ENCODE data around the gene MMP14.
"Not testable (repeated sequence)": the region's sequence is repeated elsewhere in the genome, so short reads cannot be mapped to it uniquely, and the experiment has no call there.

Gene MMP14

DNA sequence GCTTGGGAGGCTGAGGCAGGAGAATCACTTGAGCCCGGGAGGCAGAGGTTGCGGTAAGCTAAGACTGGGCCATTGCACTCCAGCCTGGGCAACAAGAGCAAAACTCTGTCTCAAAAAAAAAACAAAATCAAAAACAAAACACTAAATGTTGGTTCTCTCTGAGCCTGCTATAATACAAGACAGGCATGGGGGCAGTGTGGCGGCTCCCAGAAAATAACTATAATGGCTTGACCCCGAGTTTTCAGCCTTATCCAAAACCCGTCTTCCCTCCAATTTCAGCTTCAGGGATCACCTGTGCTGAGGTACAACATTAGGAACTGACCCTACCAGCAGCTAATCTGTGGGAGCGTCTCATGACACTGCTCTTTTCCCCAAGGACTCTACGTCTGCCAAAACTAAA lies 22.0 kb upstream of the MMP14 start:
- DNase-seq (ENCODE audit: low read depth in 2 of 2): no peak

DNA sequence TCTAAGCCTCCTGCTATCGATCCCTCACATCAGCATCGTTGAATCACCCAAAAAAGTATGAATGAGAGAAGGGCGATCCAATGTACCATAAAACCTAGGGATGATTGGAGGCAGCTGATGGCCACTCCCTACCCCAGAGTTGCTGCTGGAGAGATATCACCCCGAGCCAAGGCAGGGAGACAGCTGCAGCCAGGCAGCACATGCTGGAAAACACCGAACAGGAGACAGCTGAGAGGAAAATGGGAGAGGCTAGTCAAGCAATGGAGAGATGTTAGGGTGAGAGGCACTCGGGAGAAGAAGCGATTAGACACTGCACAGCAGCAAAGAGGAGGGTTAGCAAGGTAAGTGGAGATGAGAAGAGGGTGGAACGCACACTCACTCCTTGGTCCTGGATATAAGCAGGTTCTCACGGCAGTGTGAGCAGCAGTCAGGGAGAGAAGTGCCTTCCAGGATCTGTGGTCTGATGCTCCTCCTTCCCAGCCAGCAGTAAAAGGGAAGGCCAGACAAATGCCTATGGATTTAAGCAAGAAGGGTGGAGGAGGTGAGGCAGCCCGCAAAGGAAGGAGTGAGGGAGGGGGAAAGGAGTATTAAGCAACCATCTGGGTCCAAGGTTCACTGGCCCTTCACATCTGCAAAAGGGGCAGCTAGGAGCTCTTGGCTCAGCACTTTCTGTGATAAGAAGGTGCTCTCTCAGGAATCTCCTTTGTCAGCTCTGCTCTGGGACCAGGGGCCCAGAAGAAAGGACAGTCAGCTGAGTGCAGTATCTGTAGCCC lies 21.3 kb upstream of the MMP14 start, which contains the start of gene SLC7A7:
TSS of gene SLC7A7 (minus strand) at position 495 of the 773 bp plus-strand sequence. CDS start 2,037 bp downstream, outside the sequence.
- DNase-seq (ENCODE audit: low read depth in 2 of 2): no peak

DNA sequence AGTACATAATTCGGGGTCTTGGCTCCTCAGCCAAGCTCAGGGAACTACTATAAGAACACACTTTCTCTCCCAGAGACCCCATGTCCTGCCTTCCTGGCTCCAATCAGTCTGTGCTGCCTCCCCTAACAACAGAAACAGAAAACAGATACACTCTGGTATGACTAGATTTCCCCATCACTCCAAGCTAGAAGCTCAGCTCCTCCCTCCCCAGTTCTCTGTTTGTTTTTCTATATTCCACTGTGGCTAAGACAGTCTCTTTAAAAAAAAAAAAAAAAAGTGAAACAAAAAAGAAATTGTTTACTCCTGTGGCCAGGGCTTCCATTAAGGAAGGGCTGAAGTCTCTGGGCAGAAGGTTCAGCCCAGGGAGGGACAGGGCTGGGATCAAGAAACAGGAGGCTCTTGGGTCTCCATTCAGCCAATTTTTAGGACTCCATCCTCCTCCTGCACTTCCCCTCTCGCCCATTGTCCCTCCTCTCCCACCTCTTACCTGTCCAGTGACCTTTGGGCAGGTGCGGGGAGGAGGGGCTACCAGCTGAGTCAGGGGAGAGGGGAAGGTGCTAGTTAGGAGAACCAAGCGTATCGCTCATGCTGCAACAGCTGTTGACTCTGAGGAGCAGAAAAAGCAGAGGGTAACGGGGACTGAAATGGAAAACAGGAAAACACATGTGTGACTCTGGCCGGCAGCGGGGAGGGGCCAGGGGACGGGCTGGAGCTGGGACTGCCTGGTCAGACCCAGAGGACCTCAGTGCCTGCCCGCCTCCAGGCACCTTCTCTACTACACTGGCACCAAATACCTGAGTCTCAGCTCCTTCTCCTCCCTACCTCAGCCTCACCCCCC lies 17.0 kb upstream of the MMP14 start:
- no peak for DNase-seq (ENCODE audit: low read depth in 2 of 2)

DNA sequence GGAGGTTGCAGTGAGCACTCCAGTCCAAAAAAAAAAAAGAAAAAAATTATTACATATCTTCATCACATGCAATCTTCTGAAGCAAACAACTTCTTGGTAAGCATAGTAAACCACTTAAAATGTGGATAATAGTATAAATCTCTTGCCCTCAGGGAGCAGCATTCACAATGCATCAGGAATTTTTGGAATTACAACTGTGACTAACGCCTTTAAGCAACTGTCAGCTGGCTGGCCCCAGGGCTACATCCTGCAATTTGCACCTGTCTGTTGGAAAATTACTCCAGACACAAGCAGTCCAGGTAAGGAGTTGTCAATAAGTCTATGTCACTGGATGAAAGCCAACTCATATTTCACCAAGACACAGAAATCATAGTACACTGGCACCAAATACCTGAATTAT lies 15.7 kb upstream of the MMP14 start:
- no peak for DNase-seq (ENCODE audit: low read depth in 2 of 2)

DNA sequence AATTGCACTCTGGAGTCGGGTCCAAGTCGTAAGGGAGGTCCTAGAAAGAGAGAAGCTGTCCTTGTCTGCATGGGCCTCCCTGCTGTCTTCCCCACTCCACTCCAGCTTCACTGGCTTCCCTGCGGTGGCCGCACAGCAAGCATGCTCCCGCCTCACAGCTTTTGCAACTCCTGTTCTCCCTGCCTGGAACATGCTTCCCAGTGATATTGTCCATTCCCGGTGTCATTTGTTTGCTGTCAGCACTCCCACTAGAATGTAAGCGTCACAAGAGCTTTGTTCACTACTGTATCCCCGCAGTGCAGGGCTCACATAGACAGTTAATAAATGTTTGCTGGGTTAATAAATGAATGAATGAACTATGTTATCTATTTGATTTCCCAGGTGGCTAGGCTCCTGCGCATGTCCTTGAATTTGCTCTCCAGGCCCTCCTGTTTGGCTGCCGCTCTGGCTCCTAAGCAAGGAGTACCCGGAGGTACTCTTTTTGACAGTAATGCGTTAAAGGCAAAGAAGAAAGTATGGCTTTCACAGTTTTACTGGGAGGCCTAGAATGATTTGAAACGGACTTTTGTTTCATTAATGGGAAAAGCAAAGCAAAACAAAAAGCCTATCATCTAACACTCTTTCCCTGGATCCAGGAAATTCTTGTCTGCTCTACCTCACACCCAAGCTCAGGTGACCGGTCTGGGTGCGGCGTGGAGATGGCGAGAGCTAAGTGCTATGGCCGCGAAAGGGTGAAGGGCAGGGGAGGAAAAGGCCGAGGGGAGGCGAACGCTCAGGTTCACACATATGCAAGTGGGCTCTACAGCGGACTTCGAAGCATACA lies 15.0 kb upstream of the MMP14 start:
- no peak for DNase-seq (ENCODE audit: low read depth in 2 of 2)

DNA sequence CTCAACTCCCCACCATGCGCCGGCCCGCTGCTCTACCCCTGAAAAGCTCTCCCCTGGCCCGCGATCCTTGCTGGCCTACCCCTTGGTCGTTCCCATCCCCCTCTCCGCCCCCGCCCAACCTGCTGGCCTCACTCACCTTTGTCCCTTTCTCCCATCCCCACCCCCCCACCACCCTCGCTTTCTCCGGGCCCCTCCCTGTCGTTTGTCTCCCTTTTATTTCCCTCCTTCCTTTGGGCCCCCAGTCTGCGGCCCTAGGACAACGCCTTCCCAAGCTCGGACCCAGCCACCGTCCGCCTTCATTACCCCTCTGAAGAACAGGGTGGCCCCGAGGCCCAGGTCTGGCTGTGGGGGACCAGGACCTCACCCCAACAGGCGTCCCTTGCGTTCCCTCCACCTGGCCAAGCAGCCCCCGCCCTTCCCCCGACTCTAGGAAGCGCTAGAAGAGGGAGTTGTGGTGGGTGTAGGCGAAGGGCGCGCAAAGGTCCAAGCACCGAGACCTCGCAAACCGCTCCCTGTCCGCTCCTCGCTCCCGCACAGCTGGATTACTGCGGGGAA lies 14.3 kb upstream of the MMP14 start:
- DNase-seq (ENCODE audit: low read depth in 2 of 2): no peak

DNA sequence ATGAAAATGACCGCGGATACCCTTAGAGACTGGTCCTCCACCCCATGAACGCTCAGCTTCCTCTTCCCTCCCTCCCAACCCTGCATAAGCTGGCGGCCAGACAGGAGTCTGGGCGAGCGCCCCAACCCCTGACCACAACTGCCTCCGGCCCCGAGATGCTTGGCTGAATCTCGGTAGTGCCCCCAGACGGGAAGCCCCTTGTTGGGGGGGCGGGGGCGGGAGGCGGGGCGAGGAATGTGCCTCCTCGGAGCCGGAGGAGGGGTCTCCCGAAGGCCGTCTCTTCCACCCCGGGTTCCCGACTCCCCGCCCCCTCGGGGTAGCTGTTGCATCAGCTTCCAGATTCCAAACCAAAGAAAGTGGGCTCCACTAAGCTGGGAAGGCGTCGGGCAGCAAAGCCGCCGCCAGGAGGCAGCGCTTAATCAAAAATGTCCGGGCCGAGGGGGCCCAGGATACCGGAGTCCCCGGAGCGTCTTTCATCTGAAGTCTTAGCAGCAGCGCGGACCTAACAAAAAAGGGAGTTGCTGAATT lies 13.8 kb upstream of the MMP14 start:
- DNase-seq (ENCODE audit: low read depth in 2 of 2): peak; percentile 51 to 55

DNA sequence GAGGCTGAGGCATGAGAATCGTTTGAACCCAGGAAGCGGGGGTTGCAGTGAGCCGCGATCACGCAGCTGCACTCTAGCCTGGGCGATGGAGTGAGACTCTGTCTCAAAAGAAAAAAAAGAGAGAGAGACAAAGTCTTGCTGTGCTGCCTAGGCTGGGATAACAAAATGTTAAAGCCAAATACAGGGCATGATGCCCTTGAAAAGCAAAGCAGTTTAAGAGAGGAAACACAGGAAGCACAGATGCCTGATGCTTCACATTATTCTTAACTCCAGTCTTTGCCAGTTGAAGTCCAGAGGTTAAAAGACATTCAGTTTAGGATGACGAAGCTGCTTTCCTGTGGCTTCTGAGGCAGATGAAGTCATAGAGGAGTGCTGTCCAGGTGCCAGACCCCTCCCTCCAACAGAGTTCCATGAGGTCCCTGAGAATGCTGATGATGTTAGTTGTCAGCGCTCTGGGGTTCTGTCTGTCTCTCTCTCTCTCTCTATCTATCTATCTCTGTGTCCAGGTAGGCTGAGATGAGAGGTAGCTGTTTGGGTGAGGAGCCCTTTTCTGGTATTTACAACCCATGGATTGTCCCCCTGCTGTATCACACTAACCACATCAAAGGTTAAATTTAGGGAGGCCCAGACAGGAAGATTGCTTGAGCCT lies 11.6 kb upstream of the MMP14 start:
- DNase-seq (ENCODE audit: low read depth in 2 of 2): no peak

DNA sequence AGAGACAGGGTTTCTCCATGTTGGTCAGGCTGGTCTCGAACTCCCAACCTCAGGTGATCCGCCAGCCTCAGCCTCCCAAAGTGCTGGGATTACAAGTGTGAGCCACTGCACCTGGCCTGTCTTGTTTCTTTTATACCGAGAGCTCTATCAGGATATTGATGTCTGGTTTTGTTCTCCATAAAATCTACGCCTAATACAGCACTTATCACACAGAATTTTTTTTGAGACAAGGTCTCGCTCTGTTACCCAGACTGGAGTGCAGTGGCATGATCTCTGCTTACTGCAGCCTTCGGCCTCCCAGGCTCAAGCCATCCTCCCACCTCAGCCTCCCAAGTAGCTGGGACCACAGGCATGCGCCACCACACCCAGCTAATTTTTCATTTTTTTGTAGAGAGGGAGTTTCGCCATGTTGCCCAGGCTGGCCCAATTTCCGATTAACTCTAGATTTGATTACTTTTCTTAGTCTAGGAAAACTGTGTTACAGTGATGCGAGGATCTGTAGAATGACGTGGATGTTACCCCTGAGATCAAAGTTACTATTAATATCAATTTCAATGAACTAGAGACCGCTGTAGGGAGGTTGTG lies 7.2 kb upstream of the MMP14 start:
- DNase-seq (ENCODE audit: low read depth in 2 of 2): not testable (repeated sequence)

DNA sequence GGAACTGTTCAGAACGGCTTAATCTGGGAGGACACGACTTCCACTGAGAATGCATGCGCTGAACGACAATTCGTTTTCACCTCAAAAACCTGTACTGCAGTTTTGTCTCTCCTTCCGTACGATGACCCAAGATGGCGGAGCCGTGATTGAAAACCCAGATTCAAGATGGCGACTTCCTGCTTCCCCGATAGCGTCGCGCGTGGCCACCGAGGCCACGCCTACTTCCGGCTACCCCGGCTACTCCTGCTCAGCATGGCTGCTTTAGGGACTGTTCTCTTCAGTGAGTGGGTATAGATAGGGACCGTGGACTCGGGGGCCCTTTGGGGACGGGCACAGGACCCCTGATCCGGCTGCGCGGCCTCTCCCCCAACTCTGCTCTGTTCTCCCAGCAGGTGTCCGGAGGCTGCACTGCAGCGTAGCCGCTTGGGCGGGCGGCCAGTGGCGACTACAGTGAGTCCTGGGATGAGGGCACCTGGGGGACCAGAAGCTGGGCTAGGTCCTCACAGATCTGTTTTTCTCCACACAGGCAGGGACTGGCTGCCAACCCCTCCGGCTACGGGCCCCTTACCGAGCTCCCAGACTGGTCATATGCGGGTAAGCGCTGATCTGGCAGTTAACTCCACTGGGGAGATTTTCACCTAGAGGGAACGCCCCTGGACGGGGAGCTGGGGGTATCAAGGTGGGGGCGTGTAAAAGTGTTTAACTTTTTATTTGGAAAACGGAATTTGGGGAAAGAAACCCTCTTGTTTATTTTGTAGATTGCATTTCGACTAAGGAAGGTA lies 6.5 kb upstream of the MMP14 start, which contains the start of gene MRPL52:
TSS of gene MRPL52 (plus strand) at position 227 of the 782 bp plus-strand sequence. CDS start at position 253, 26 bp downstream.
- DNase-seq (ENCODE audit: low read depth in 2 of 2): peak; percentile 81 to 87

DNA sequence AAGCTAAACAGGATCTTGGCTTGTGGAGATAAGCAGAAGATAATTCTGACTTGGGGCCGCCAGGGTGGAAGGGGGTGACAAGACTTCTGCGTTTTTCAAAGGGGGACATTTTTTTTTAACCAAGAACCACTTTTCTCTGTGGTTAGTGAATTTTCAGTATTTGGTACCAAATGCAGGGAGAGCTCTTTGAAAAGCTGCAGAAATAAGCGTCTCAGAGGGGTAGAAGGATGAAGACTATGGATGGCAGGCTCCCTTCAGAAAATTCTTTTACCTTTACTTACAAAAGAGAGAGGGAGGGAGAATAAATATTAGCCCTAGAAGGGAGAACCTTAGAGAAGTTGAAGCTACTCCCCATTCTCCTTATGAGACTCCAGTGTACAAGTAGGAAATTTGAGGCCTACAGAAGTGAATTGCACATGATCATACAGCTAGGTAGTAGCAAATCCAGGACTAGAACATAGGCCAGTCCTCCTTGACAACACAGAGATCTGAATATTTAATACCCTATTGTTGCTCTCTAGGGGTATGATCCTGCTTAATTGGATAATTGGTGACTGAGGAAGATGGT lies 5.9 kb upstream of the MMP14 start:
- no peak for DNase-seq (ENCODE audit: low read depth in 2 of 2)

DNA sequence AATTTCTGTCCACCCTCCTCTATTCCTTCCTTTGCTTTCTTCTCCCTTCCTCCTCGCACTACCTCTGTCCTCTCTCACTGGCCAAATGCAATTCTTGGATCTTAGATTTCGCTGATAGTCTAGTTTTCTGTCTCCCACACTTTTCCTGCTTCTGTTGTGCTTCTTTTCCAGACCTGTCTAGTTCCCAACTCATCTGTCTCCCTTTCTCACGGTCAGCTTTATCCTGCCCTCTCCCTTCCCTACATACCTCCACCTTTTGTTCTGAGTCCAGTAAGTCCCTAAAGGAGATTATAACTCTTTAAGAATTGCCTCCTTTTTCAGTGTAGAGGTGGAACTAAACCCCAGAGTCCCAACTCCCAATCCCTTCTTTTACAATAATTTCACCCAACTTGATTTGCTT lies 880 bp upstream of the MMP14 start:
- DNase-seq (ENCODE audit: low read depth in 2 of 2): no peak

DNA sequence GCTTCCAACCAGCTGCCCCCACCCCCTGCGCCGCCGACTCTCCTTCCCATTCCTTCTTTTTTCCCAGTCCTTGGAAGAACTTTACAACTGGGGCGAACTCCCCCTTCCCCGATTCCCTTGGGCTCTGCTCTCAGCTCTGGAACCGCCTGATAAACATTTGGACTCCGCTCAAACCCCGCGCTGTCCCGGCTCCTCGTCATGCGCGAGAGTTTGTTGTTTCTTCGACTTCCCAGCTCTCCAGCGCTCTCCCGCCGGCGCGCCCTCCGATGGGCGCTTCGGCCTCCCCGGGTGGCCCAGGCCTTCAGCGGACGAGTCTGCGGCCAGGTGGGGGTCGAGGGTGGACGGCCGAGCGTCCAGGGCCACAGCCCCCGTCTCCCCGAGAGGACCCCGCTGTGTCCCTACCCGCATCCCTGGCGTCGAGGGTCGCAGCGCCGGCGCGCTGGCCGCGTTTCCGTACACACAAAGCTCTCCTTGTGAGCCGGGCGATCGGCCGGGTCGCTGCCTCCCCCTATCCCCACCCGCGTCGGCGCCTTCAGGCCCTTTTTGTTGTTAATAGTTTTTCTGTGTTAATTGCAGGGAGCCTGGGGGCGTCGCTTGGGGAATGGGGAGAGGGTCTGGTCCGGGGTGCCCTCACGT lies 847 bp downstream of the MMP14 start:
- no peak for DNase-seq (ENCODE audit: low read depth in 2 of 2)

DNA sequence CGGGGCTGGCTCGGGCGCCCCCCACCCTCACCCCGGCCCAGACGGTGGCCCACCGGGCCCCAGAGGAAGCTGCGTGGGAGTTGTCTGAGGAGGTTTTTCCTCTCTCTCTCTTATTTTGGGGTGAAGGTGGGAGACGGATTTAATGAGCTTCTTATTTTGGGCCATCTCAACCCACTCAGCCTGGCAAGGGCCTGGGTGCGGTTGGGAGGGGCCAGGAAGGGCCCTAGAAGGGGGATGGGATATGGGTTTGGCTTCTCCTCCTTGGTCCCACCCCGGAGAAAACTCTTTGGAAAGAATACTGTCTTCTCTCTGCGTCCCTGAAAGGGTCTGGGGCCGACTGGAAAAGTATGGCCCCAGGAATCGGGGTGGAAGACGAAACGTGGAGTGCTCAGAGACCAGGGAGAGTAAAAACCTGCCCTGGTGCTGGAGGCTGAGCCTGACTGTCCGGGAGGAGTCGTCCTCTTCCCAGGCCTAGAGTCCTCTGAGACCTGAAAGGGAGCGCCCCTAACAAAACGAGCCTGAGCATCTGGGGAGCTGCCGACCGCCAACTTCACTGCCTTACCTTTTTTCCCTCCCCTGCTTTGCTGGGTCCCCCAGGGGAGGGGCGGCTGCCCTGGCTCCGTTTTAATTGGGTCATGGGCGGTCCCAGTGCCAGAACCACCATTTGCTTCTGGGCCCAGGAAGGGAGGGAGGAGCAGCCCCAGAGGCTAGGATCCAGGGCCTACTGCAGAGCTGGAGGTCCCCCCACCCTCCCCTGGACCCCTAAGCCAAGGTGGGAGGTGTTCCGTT lies 1.6 kb downstream of the MMP14 start:
- no peak for DNase-seq (ENCODE audit: low read depth in 2 of 2)

DNA sequence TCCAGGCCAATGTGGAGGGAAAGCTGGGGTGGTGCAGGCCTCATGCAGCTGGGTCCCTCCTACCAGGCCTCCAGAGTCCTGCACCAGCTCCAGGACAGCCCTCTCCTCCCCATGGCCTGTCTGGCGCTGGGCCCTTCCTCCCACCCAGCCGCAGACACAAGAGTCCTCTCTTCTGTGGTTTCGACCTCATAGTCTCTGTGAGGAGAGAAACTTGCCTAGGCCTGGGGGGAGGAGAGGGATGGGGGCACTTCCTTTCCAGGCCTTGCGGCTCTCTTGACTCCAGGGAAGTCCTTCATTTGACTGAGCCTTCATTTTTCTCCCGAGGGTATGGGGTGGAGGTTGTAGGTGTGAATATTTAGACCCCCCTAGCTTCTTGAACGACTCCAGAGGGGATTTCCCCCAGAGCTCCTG lies 2.3 kb downstream of the MMP14 start:
- DNase-seq (ENCODE audit: low read depth in 2 of 2): no peak

DNA sequence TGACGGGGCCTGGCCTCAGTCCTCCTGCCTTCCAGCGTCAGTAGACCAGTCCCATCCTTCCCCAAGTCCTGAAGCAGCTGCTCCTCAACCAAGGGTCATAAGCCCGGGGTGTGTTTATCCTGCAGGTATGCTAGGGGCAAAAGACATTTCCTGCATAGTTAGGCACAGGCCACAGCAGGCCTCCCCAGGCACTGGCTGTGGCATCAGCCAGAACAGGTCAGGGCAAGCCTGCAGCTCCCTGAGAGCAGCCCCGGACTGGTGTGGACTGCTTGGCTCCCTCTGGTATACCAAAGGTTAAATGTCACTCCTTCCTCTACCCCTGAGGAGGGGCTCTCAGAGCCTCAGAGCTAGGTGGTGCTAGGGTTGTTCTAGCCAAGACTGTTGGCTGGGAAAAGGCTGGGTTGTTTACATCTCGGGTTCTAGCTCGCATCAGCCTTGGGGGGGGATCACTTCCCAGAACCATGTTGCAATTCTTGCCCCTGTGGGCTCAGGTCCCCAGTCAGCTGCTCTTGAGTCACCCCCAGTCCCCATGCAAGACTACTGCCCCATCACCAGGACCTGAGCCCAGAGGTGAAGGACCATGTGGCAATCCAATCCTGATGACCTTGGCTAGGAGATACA lies 2.9 kb downstream of the MMP14 start:
- no peak for DNase-seq (ENCODE audit: low read depth in 2 of 2)

DNA sequence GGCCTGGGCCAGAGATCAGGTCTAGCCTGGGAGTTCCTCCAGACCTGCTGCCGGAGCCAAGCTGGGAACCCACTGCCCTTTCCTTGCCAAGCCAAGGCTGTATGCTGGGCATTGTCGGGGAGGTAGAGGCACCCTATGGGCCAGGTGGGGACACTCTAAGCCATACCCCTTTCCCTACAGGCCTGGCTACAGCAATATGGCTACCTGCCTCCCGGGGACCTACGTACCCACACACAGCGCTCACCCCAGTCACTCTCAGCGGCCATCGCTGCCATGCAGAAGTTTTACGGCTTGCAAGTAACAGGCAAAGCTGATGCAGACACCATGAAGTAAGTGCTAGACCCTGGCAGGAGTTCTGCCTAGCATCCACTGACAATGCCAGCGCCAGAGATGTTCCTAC lies 4.9 kb downstream of the MMP14 start:
- DNase-seq (ENCODE audit: low read depth in 2 of 2): no peak

DNA sequence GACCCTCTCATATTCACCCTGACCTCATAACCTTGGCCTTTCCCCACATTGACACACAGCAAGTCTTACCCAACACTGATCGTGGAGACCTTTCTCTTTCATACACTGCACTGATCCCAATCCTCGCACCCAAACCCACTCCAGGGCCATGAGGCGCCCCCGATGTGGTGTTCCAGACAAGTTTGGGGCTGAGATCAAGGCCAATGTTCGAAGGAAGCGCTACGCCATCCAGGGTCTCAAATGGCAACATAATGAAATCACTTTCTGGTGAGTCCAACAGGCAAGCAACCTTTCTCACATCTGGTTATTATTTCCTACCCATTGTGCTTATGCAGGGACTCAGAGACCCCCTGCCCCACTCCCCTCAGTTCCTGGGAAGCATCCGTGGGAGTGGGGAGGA lies 5.4 kb downstream of the MMP14 start:
- no peak for DNase-seq (ENCODE audit: low read depth in 2 of 2)
